Hematopoietic multipotent progenitor cell treated with erythropoietin and hydrocortisone succinate and interleukin-3 and kit ligand, for 15 days (in vitro differentiated cells): ENCODE measurements around the gene ALLC.

Experiments used
- DNase-seq: peaks from one replicate; pipeline ENCODE4 v3.0.0-alpha.2; 2015; ENCODE audit warnings: low spot score

ALLC gene

DNA sequence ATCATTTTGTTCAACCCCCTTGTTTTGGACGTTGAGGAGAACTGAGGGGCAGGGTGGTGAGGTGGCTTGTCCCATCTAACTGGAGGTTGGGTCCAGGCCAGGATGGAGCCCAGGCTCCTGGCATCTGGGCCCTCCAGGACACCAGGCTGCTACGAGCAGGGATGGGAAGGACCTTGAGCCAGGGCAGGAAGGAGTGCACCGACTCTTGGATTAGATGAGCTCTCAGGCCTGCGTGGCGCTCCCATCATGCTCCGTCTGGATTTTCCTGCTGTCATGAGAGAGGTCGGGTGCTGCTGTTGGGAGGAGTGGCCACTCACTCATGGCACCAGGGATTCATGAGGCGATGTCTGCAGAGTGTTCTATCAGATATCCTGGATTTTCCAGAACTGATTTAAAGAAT, 18.3 kb upstream of the ALLC start:
- DNase-seq, result no peak

DNA sequence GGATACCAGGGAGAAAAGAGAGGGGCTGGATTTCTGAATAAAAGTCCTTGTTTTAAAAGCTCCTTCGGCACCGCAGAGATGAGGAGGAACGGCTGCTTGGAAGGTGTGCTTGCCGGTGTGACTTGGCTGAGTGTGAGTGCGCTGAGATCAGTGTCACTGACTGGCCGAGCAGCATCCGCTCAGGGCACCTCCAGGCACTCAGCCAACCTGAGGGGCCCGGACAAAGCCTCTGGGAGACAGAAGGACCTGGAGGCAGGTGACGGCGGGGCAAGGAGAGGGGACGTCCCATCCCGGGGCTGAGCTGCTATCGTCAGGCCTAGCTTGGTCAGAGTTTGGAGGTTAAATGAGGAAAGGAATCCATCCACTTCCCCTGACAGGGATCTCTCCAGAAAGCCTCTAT, 16.8 kb upstream of the ALLC start:
- no peak for DNase-seq

DNA sequence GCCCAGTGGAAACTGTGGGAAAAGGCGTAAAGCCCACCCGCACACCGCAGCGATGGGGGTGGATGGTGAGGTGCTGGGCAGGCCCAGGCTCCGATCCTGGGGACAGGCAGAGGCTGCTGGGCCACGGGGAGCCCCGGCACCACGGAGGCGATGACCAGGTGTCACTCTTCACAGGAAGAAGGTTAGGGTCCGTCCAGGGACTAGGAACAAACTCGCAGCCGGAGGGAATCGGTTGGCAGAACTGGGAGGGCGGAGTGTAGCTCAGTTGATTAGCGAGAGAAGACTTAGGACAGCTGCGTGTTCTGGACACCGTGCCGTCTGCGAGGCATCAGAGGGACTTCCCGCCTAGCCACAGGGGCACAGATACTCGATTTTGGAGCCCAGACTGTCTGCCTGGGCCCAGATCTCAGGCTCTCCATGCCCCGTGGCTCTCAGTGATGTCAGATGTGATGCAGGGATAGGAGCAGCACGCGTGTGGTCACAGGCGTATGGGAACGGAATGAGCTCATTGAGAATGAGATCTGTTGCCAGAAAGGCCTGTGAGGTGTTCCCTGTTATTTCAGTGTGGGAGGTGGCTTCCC, 16.1 kb upstream of the ALLC start:
- DNase-seq, result no peak

DNA sequence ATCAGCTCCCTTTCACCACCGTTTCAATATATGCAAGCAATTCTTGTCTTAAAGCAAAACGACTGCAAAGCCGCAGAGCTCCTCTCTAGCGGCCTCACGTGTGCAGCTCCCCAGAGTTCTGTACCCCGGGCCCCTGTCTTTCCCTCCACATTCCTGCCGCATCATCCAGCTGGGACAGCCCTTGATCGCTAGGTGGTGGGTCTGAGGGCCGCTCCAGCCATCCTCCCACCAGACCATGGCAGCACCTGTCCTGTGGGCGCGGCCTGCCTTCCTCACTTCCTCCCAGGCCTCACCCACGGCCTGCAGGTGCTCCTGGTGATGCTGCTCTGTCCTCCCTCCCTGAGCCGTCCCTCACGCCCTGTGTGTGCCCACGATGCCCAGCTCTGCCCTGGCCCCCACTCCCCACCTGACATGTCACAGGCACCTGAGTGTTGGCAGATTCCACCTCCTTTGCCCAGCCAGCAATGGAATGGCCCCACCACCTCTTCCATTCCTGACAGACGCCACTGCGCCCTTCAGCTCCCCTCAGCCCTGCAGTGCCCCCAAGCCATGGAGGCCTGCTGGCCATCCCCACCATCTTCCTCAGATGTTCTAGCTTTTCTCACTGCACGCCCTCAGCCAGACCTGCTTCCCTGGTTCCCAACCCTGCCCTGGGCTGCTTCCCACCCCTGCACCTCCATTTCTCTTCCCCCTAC, 15.3 kb upstream of the ALLC start:
- DNase-seq, result no peak

DNA sequence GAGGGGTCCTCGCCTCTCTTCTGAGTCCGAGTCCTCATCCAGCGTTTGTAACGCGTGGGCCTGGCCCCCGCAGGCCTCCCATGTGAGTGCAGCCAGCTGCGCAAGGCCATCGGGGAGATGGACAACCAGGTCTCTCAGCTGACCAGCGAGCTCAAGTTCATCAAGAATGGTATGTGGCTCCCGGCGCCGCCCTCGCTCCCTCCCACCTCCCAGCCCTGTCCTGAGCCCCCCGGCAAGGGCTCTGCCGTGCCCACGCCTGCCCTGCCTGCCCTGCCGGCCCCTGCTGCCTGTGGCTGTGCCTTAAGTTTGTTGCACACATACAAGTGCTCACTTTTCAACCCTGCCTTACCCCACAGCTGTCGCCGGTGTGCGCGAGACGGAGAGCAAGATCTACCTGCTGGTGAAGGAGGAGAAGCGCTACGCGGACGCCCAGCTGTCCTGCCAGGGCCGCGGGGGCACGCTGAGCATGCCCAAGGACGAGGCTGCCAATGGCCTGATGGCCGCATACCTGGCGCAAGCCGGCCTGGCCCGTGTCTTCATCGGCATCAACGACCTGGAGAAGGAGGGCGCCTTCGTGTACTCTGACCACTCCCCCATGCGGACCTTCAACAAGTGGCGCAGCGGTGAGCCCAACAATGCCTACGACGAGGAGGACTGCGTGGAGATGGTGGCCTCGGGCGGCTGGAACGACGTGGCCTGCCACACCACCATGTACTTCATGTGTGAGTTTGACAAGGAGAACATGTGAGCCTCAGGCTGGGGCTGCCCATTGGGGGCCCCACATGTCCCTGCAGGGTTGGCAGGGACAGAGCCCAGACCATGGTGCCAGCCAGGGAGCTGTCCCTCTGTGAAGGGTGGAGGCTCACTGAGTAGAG, 14.4 kb upstream of the ALLC start:
- no peak for DNase-seq

DNA sequence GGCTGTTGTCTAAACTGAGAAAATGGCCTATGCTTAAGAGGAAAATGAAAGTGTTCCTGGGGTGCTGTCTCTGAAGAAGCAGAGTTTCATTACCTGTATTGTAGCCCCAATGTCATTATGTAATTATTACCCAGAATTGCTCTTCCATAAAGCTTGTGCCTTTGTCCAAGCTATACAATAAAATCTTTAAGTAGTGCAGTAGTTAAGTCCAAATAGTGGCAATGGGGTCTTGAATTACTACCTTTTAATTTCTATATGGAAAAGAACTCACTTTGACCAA, 13.8 kb upstream of the ALLC start:
- no peak for DNase-seq

DNA sequence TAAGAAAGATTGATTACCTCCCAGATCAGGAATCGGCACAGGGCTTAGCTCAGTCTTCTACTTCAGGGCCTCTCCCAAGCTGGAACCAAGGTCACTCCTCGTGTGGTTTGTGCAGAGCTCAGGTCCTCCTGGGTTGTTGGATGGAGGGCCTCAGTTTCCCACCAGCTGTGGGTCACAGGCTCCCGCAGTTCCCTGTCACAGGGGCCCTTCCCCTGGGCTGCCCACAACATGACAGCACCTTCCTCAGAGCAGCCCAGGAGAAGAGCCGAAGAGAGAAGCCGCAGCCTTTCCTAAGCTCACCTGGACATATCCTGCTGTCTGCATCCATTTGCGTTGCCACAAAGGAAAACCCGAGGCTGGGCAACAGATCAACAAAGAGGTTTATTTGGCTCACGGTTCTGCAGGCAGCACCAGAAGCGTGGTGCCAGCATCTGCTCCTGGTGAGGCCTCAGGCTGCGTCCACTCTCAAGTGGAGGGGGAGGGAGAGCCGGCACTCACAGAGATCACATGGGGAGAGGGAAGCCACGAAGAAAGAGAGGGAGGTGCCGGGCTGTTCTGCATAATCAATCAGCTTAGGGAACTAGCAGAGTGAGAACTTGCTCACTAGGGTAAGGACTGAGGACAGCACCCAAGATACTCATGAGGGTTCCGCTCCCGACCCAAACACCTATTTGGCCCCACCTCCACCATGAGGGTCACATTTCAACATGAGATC, 13.0 kb upstream of the ALLC start:
- no peak for DNase-seq

DNA sequence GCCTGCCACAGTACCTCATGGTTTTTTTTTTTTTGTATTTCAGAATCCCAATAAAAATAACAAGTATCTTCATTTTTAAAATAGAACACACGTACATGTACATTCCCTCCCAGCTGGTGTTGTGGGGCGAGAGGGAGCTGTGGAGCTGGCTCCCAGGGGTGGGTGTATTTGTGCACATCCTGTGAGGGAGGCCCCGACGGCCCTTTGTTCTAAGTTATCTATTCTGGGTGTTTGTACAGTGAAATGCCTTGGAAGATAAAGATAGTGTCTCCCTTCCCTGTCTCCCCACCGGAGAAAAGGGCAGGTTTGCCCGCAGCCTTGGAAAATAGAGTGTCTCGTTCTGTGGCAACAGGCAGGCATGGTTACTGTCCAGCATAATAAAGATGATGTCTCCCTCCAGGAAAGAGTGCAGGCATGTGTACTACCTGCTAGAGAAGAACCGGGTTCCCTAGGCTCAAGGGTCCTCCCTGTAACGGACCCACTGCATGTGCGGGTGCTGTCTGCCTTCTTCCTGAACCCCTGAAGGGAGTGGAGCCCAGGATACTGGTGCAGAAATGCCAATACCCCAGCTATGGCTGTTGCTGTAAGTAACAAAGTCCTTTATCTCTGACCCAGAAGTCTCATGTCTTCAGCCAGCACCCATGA, 12.1 kb upstream of the ALLC start:
- DNase-seq, result no peak

DNA sequence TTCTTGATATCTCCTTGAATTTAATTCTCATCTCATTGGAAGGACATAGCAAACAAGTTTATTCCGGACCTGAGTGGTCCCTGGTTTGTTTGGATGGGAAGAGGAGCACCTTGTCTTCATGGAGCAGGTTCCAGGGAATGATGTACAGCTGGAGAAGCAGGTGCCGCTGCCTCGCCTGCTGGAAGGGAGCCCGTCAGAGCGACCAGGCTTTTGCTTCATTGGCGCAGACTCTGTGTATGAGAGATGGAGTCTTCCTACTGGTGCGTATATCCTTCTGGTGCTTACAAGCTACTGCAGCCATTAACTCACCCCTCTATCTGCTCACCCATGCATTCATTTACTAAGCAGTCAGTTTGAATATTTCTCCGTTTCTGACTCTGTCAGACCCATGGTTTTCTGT, 11.6 kb upstream of the ALLC start:
- no peak for DNase-seq

DNA sequence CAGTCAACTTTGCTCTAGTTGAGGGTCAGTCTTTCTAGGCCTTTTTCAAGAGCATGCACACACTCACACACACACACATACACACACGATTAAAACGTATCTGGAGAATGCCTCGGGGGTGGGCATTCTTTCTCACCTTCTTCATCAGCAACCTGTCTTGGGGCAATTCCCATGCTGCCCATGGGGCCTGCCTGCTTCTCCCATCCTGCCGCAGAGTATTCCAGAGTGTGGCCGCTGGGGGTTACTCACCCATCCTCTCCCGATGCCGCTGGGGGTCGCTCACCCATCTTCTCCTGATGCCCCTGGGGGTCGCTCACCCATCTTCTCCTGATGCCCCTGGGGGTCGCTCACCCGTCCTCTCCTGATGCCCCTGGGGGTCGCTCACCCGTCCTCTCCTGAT, 10.8 kb upstream of the ALLC start:
- DNase-seq, result no peak

DNA sequence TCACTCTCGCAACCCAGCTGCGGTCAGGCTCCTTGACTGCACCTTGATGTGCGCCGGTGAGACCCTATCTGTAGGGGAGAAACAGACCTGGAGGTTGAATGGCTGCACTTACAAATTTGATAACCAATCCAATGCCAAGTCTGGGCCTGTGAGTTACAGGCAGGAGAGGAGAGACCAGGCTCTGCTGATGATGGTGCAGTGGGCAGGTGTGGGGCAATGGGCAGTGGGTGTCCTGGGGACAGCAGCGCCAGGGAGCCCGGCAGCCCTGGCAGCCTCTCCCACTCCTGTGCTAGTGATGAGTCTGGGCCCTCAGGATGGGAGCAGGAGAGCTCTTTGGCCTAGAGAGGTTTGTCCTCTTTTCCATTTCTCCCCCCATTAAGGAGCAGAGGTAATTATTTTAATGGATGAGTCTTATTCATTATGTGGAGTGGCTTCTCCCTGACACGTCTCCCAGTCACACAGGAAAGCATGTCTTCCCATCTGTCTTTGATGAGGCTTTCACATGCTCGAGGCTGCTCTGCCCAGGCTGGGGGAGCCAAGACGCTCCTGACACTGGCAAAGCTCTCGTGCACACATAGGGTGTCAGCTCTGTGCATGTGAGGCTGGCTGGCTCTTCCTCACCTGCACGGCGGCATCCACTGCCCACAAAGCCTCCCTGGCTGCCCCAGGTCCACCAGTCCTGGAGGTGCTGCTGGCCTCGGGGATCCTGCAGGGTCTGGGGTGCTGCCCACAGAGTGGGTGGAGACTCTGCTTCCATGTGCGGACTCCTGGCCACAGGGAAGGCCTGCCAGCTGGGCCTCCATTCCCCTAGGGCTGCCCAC, 10.0 kb upstream of the ALLC start:
- DNase-seq, result no peak

DNA sequence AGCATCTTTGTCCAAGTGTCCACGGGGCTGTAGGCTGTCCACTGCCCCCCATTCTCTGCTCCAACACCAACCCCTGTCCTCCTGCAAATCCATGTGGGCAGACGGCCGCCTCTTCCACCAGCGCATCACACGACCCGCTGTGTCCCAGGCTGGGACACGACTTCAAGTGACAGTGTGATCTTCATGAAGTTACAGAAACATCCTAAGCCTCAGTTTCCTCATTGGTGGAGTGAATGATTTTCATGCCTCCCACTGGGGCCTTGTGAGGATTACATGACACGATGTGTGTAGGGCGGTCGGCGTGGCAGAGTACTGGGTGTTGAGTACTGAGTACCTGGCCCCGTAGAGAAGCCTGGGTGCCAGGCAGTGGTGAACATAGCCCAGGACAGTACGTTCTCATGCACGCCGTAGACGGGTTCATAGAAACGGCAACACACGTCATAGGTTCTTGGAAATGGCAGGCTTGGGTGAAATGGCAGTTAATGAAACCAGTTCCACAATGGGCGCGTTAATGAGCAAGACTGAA, 9.3 kb upstream of the ALLC start:
- DNase-seq, result no peak

DNA sequence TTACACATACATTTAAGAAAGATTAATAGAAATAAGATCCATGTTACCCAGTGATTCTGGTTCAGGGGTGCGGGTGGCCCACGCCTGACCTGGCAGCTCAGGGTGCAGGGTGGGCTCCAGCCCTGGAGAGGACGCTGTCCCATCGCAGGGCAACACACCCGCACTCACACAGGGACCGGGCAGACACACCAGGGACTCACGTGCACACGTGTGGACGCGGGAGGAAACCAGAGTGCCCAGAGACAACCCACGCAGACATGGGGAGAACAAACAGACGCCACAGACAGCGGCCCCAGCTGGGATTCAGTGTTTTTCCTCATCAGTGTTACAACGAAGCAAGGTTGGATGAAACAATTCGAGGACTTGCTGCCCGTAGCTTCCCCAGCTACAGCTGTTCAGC, 8.4 kb upstream of the ALLC start:
- no peak for DNase-seq

DNA sequence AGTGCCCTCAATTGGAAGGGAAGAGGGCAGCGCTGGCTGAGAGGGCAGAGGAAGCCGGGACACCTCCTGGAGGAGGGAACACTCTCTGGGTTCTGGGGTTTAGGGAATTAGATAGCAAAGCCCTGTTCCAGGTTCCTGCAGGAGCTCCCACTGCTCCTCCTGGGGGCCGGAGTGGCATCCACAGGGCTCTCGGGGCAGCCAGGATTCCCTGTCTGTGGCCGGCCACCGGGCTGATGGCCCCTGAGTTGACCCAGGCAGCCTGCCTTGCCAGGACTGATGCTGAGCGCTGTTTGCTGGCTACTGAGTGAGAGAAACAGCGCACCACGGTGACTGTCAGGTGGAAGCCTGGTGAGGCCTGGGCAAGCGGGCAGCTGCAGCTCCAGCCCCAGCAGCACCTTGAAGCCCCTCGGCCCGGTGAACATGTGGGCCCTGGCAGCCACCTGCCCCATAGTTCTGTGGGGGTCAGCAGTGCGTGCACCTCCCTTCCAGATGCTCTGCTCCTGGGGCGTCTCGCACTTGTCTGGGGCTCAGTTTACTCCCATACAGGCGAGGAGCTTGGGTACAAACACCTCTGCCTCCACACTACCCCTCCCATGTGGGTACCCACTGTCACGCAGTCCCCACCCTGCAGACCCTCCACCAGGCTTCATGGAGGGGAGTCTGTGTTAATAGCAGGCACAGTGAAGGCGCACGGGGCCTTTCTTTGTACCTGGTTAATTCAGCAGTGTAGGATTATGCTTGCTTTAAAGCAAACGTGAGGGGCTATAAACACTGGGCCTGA, 7.7 kb upstream of the ALLC start:
- DNase-seq, result no peak

DNA sequence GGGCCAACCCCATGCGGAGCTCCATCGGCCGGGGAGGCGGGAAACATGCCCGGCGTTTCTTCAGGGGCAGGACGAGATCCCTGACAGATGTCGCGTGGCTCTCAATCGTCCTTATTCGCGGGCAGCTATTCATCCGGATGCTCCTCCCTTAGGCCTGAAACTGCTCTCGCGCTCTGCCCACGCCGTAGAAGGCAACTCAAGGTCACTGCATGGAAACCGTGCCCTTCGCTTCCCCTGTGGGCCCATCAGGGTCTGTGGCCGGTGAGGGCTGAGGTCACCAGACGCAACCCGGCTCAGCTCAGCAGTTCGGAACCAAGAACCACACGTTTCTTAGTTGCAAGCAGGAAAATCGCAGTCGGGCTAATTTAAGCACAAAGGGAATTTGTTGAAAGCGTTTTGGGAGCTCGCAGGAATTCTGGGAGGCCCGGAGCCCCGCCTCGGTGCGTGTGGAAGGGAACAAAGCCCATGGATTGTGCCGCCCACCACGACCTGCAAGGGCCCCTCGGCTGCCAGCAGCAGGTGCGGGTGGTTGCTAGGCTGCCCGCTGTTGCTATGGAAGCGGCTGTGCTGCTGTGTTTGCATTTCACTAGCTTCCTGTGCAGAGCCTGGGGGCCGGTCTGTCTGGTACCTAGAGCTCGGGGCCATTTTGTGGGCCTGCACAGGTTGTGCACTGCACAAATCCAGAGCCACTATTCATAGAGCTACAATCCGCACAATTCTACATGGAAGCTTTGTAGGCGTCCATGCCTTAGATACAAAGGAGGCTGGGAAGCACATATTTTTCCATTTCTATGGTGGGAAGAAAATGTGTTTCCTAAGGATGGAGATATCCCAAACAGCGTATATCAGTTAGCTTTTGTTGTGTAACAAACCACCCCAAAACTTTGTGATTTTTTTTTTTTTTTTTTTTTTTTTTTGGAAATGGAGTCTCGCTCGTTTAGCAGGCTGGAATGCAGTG, 6.0 kb upstream of the ALLC start:
- DNase-seq, result no peak

DNA sequence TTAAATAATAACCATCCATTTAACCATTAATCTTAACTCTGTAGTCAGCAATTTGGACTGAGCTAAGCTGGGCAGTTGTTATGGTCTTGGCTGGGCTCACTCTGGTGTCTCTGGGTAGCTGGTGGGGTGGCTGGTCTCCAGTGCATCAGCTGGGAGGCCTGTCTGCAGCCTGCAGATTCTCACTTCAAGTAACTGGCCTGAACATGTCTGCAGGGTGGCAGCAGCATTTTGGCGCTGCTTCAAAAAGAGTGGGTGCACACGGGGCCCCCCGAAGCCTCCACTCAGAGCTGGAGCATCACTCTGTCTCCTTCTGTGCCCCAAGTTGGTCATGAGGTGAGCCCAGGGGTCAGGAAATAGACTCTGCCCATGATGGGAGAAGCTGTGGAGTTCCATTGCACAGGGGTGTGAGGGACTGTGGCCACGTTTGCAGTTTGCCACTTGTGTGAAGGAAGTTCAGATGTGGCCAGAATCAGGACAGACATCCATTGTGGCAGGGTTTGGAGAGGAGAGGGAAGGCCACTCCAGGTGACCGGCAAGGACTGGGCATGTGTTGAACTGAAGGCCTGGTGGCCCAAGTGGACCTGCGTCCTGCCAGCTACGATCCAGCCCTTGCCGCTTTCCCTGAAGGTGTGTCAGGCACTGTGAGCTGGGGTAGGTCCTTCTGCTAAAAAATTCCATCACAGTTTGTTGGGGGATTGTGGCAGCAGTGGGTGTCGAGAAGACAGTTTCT, 4.9 kb upstream of the ALLC start:
- DNase-seq, result no peak

DNA sequence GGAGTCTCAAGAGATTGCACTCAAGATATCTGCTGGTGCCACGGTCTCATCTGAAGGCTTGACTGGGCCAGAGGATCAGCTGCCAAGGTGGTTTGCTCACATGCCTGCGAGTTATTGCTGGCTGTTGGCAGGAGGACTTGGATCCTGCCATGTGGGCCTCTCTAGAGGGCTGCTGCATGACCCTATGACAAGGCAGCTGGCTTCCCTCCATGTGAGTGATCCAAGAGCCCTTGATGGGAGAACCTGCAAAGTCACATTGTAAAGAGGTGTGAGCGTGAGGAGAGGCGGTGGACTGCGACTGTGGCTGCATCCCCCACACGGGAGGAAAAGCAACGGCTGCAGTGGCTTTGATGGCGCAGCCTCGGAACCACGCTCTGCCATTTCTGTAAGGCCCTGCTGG, 4.0 kb upstream of the ALLC start:
- no peak for DNase-seq

DNA sequence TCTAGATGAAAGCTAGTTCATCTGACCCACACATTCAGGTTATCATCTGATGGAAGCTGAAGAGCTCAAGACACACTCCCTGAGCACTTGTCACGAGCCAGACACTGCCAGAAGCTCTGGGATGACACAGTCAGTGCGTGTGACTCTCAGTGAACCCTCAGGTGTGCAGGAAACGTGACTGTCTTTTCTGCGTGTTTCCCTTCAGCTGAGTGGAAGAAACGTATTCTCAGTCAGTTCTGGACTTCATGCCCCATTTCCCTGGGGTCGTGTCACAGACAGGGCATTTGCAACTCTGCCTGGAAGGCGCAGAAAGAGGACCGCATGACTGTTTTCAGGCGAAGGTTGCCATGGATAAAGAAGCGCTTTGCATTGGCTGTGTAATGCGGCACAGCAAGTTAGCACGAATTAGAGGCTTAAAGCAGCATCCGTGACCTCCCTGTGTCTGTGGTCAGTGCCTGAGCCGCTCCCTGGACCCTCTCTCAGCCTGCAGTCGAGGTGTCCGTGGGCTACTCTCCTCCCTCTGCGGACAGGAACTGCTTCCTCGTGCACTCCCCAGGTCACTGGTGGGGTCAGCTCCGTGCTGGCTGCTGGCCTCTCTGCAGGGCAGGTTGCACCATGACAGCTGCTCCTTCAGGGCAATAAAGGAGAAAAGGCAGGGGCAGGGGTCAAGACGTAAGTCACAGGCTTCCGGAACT, 3.3 kb upstream of the ALLC start:
- DNase-seq, result no peak
